Stomach (tissue), 9 donors: ENCODE data around the gene HEPHL1. TPM values are rescaled to one million over a fixed set of nuclear protein-coding genes. Genes with fewer than 3 reads are reported as not detected.

Experiments
- DNase-seq, 2 donors: peaks; one replicate each; pipeline versions ENCODE4 v3.0.0 to v3.0.0-alpha.2; 2013 to 2019
- H3K27ac ChIP-seq, 5 donors: fragments of 200-600 bp in 4 of 5; sonication (generic) in 4 of 5; one replicate each; pipeline ENCODE4 v1.5.1; 2013 to 2019; ENCODE audit warnings: mild to moderate bottlenecking in 1 of 5, moderate library complexity in 1 of 5
- H3K27me3 ChIP-seq, 3 donors: fragments of 200-600 bp; sonication (generic); one replicate each; pipeline ENCODE4 v1.5.1; 2017 to 2019; ENCODE audit warnings: mixed run types in 1 of 3
- H3K36me3 ChIP-seq, 4 donors: fragments of 200-600 bp; sonication (generic); 1 replicate in 3 of 4; 2 replicates in 1 of 4; pipeline ENCODE4 v1.5.1; 2016 to 2019
- H3K4me1 ChIP-seq, 4 donors: fragments of 200-600 bp; sonication (generic); one replicate each; pipeline ENCODE4 v1.5.1; 2016 to 2019
- H3K4me3 ChIP-seq, 4 donors: fragments of 200-600 bp; sonication (generic) in 3 of 4; one replicate each; pipeline ENCODE4 v1.5.1; 2016 to 2019; ENCODE audit warnings: mild to moderate bottlenecking in 1 of 4
- H3K9me3 ChIP-seq, 4 donors: fragments of 200-600 bp; sonication (generic); one replicate each; pipeline ENCODE4 v1.5.1; 2016 to 2019
- EP300 ChIP-seq: sonication (generic); formaldehyde crosslinking; IDR thresholded peaks from one replicate; pipeline ENCODE4 v1.6.1; 2017; ENCODE audit warnings: antibody characterized with exemption
- POLR2A ChIP-seq, 4 donors: fragments of 450-650 bp; IDR thresholded peaks; one replicate each; pipeline ENCODE4 v1.6.1; 2016; ENCODE audit warnings: antibody characterized with exemption in 4 of 4, control low read depth in 2 of 4, mild to moderate bottlenecking in 1 of 4, moderate library complexity in 1 of 4
- POLR2AphosphoS5 ChIP-seq, 3 donors: sonication (generic); formaldehyde crosslinking; IDR thresholded peaks; one replicate each; pipeline ENCODE4 v1.6.1; 2016; ENCODE audit warnings: antibody characterized with exemption in 3 of 3
- WGBS, 5 donors: extraction: QIAGEN DNeasy Blood & Tissue Kit in 3 of 5; methylation state at CpG; one replicate each; pipeline versions ENCODE4 v1.1.5 to v1.1.7; 2013 to 2018; 5-methylcytosine and 5-hydroxymethylcytosine counted together
- intact Hi-C: fragments of 100-400 bp; cut with DNase I; formaldehyde crosslinking; loops from one replicate; pipeline ENCODE4 v1.15.1; 2023; ENCODE audit warnings: low total_unique reads
- polyA plus RNA-seq, 3 donors: library from polyadenylated mRNA; stranded (reverse); fragments of 200-250 nt; gene quantifications; one replicate each; pipeline ENCODE4 v1.2.3, GENCODE V29; 2013
- total RNA-seq, 5 donors: library from RNA; depleted of rRNA; stranded (reverse); fragments of >200 nt; gene quantifications; one replicate each; pipeline versions ENCODE4 v1.1.0 to v1.2.3, GENCODE V29; 2014 to 2016
- TF ChIP-seq, protein P1 (sequence below), 7 experiments: fragments of 450-650 bp in 4 of 7; fragments of 200-600 bp in 3 of 7; sonication (generic) in 3 of 7; IDR thresholded peaks; one replicate each; pipeline ENCODE4 v1.5.1; 2016 to 2019; ENCODE audit warnings: antibody characterized with exemption in 7 of 7, control low read depth in 2 of 7, mild to moderate bottlenecking in 1 of 7
- donor health status: healthy with polysubstance abuse.
- donor health status: Bipolar disorder and iron deficiency.
- donor health status: healthy.

HEPHL1 gene
- total and polyA plus RNA-seq, 8 donors: 0.60 TPM; not detected in 7

DNA sequence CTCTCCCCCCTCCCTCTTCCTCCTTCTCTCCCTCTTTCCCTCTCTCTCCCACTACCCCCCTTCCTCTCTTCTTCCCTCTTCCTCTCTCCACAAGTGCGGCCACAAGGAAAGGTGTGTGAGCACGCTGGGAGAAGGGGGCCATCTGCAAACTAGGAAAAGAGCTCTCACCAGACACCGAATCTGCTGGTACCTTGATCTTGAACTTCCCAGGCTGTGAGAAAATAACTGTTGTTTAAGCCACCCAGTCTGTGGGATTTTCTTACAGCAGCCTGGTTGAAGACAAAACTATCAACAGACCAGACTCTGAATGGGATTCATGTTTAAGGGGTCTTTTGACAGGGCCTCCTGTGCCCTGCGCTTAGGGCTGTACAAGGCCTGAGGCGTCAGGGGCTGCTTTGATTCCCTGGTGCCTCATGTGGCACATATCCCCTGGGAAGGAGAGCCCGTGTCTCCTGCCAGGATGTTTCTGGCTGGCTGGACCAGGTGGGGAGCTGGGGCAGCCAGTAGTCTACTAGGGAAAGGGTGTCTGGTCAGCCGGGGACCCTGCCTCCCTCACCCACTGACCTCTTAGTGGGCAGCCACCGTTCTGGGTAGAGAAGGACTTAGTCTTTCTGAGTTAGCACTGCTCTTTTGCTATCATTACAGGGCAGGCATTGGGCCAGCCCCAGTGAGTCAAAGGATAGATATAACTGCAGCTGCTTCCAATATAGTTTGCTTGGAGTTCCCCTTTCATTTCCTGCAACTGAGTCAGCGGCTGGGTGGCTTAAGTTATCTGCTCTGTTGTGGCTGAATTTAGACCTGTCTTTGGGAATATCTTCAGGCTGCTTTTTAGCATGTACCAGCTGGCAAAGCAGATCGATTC is 113.7 kb downstream of the HEPHL1 start:
- no peaks in the 10 kb centered on the region for H3K9me3 ChIP-seq
- WGBS, 5 donors: 43 to 55% (median 49%) methylated on average over 9 to 10 of the region's 10 CpGs
- peak; percentile 64 to 70 for DNase-seq
- H3K4me1 ChIP-seq: peaks cover 39 to 74% (median 58%) of the 10 kb centered on the region in 4 donors
- intact Hi-C loops: no loop called here
- no peaks in the 10 kb centered on the region for H3K27me3 ChIP-seq
- no peak overlapping the region for H3K4me3 ChIP-seq
- TF ChIP-seq, protein P1, sequence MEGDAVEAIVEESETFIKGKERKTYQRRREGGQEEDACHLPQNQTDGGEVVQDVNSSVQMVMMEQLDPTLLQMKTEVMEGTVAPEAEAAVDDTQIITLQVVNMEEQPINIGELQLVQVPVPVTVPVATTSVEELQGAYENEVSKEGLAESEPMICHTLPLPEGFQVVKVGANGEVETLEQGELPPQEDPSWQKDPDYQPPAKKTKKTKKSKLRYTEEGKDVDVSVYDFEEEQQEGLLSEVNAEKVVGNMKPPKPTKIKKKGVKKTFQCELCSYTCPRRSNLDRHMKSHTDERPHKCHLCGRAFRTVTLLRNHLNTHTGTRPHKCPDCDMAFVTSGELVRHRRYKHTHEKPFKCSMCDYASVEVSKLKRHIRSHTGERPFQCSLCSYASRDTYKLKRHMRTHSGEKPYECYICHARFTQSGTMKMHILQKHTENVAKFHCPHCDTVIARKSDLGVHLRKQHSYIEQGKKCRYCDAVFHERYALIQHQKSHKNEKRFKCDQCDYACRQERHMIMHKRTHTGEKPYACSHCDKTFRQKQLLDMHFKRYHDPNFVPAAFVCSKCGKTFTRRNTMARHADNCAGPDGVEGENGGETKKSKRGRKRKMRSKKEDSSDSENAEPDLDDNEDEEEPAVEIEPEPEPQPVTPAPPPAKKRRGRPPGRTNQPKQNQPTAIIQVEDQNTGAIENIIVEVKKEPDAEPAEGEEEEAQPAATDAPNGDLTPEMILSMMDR (IDR thresholded peaks at IDR 0.05): no peak
- no peak for TF ChIP-seq EP300
- peak in 1 of 3 donors; percentile 69 for TF ChIP-seq POLR2AphosphoS5 (IDR thresholded peaks at IDR 0.05)
- H3K36me3 ChIP-seq: no peaks in the 10 kb centered on the region
- peak overlapping the region; percentile 49 to 98 (median 85) for H3K27ac ChIP-seq

DNA sequence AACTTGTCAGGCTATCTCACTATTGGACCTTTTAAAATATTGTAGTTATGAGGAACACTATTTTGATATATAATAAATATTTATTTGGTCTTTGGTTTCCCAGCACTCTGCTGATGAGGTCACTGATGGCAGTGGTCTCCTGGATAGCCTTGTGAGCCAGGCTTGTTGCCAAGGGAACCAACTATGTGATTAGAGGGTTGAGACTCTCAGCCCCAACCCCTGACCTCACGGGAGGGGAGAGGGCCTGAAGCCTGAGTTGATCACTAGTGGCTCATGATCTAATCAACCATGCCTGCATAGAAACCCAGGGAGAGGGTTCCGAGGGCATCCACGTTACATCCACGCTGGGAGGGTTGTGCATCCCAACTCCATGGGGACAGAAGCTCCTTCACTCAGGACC is 118.3 kb downstream of the HEPHL1 start:
- Histone ChIP-seq H3K4me1 (peaks cover 18 to 71% (median 41%) of the 10 kb centered on the region in 4 donors), H3K9me3 (no peaks in the 10 kb centered on the region), H3K27me3 (no peaks in the 10 kb centered on the region), H3K4me3 (no peak overlapping the region), H3K27ac (no peak overlapping the region), H3K36me3 (no peaks in the 10 kb centered on the region)
- TF ChIP-seq, protein P1 (IDR thresholded peaks at IDR 0.05): no peak
- no peak for TF ChIP-seq EP300
- no peak for TF ChIP-seq POLR2A (IDR thresholded peaks at IDR 0.05)
- WGBS, 5 donors: 78 to 93% (median 88%) methylated on average over 4 of the region's 4 CpGs
- intact Hi-C loops: no loop called here
- DNase-seq: no peak

DNA sequence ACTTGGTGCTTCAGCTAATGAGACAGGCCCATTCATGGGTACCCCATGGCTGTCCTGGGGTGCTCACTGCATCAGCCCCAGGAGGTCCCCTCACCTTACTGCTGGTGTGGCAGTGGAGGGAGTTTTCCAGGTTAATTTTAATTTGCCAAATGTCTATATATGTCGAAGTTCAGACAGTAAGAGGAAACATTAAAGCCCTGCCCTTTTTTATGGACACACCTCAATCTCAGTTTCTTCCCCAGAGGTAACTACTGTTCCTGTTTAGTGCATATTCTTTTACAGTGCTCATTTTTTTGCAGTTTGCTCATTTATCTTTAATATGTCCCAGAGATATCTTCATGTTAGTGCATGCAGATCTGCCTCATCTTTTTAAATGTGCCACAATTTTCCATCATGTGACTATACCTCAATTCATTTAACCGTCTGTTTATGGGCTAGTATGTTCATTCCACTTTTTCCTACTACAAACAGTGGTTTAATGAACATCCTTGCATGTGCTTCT is 119.1 kb downstream of the HEPHL1 start:
- no peak for DNase-seq

DNA sequence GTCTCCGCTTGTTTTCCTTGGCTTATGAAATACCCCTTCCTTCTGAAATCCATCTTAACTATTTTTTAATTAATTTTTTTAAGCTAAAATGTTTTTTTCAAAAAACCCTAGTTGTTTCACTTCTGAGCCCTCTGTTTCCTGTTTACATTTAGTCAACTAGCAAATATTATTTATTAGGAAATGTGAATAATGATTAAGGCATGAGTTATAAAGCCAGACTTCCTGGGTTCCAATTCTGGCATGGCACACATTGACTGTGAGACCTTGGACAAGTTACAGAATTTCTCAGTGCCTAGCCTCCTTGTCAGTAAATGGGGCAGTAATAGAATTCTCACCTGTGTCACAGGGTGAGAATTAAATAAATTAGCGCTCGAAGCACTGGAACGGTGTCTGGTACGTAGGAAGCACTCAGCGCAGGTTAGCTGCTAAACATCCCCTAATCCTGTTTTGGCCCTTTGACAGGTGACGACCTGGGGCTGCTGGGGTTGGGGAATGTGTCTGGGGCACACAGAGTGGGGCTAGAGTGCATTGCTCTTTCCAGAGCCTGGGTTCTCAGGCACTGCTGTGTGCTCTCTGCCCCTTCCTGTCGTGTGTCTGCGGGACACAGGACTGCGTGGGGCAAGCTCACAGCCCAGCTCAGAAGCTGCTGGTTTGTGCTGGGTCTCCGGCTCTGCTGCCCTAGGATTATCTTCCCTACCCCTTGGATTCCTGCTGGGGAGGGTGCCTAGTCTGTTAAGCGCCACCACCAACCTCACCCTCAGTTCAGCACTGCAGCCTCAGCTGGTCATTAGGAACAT is 120.6 kb downstream of the HEPHL1 start:
- Histone ChIP-seq H3K9me3 (no peaks in the 10 kb centered on the region), H3K36me3 (no peaks in the 10 kb centered on the region), H3K4me3 (no peak overlapping the region), H3K4me1 (peaks cover 0 to 70% (median 37%) of the 10 kb centered on the region in 4 donors), H3K27ac (peak overlapping the region in 2 of 5 donors; percentile 16 to 40), H3K27me3 (no peaks in the 10 kb centered on the region)
- TF ChIP-seq EP300 (no peak), POLR2A (IDR thresholded peaks at IDR 0.05) (no peak), POLR2AphosphoS5 (IDR thresholded peaks at IDR 0.05) (no peak)
- TF ChIP-seq, protein P1 (IDR thresholded peaks at IDR 0.05): no peak
- no peak for DNase-seq
- WGBS, 5 donors: 89 to 94% (median 91%) methylated on average over 9 to 12 of the region's 12 CpGs
- intact Hi-C loops: no loop called here

More for the DNA sequence above, 119.1 kb downstream of the HEPHL1 start:
- TF ChIP-seq, protein P1 (IDR thresholded peaks at IDR 0.05): no peak
- Histone ChIP-seq H3K36me3 (no peaks in the 10 kb centered on the region), H3K4me1 (peaks cover 10 to 70% (median 37%) of the 10 kb centered on the region in 4 donors), H3K9me3 (no peaks in the 10 kb centered on the region), H3K27ac (no peak overlapping the region), H3K4me3 (no peak overlapping the region), H3K27me3 (no peaks in the 10 kb centered on the region)
- WGBS, 5 donors: 64 to 73% (median 65%) methylated on average over 2 of the region's 2 CpGs
- intact Hi-C loops: no loop called here
